Mesenchymal stem cell (in vitro differentiated cells and primary cell): ENCODE data around the gene TTLL11.

Source experiments
- DNase-seq: peaks from one replicate; pipeline ENCODE4 v3.0.0-alpha.2; 2013
- H2AFZ ChIP-seq: one replicate; pipeline ENCODE4 v1.6.1; 2013; ENCODE audit warnings: low read depth, mild to moderate bottlenecking, control low read depth, inconsistent platforms, low read length, moderate library complexity
- H2AK5ac ChIP-seq: 2 replicates; pipeline ENCODE4 v1.6.1; 2013; ENCODE audit warnings: low read length, moderate library complexity, mild to moderate bottlenecking, inconsistent platforms; ENCODE audit not compliant: severe bottlenecking
- H2BK120ac ChIP-seq: one replicate; pipeline ENCODE4 v1.6.1; 2013; ENCODE audit warnings: low read depth, mild to moderate bottlenecking, inconsistent platforms, low read length, moderate library complexity
- H2BK12ac ChIP-seq, 2 experiments: one replicate each; pipeline ENCODE4 v1.6.1; 2013; ENCODE audit warnings: inconsistent platforms in 2 of 2, low read length in 2 of 2, mild to moderate bottlenecking in 2 of 2, moderate library complexity in 2 of 2, control low read depth in 1 of 2
- H2BK15ac ChIP-seq: one replicate; pipeline ENCODE4 v1.6.1; 2013; ENCODE audit warnings: mild to moderate bottlenecking, low read depth, inconsistent platforms; ENCODE audit not compliant: poor library complexity, severe bottlenecking
- H2BK5ac ChIP-seq: 2 replicates; pipeline ENCODE4 v1.6.1; 2013; ENCODE audit warnings: low read depth, mild to moderate bottlenecking, low read length, control low read depth, inconsistent platforms; ENCODE audit not compliant: poor library complexity, severe bottlenecking
- H3K14ac ChIP-seq, 2 experiments: one replicate each; pipeline ENCODE4 v1.6.1; 2013; ENCODE audit warnings: inconsistent platforms in 2 of 2, low read length in 2 of 2, control low read depth in 1 of 2, mild to moderate bottlenecking in 1 of 2, moderate library complexity in 1 of 2
- H3K18ac ChIP-seq, 2 experiments: one replicate each; pipeline ENCODE4 v1.6.1; 2013; ENCODE audit warnings: inconsistent platforms in 2 of 2, low read length in 2 of 2, control low read depth in 1 of 2, low read depth in 1 of 2, mild to moderate bottlenecking in 1 of 2
- H3K23ac ChIP-seq, 2 experiments: one replicate each; pipeline ENCODE4 v1.6.1; 2013; ENCODE audit warnings: inconsistent platforms in 2 of 2, low read length in 2 of 2, mild to moderate bottlenecking in 2 of 2, moderate library complexity in 2 of 2, control low read depth in 1 of 2
- H3K27ac ChIP-seq: 2 replicates; pipeline ENCODE4 v1.5.1; 2013; ENCODE audit warnings: mild to moderate bottlenecking, moderate library complexity, low read length, control low read depth, inconsistent platforms; ENCODE audit not compliant: poor library complexity, severe bottlenecking
- H3K27me3 ChIP-seq, 2 experiments: 2 replicates each; pipeline versions ENCODE4 v1.6.1 to v1.7.0; 2013; ENCODE audit warnings: low read length in 2 of 2, mild to moderate bottlenecking in 2 of 2, moderate library complexity in 2 of 2, control low read depth in 1 of 2, inconsistent platforms in 1 of 2; ENCODE audit not compliant: control insufficient read depth in 1 of 2, insufficient read depth in 1 of 2
- H3K36me3 ChIP-seq, 2 experiments: 2 replicates each; pipeline versions ENCODE4 v1.6.1 to v1.7.0; 2013; ENCODE audit warnings: low read length in 2 of 2, control low read depth in 1 of 2, inconsistent platforms in 1 of 2, low read depth in 1 of 2, mild to moderate bottlenecking in 1 of 2; ENCODE audit not compliant: insufficient read depth in 2 of 2, control insufficient read depth in 1 of 2
- H3K4ac ChIP-seq, 2 experiments: one replicate each; pipeline ENCODE4 v1.6.1; 2013; ENCODE audit warnings: inconsistent platforms in 2 of 2, low read length in 2 of 2, mild to moderate bottlenecking in 2 of 2, moderate library complexity in 2 of 2, control low read depth in 1 of 2, low read depth in 1 of 2
- H3K4me1 ChIP-seq: 2 replicates; pipeline ENCODE4 v1.6.1; 2013; ENCODE audit warnings: low read depth, low read length, control low read depth; ENCODE audit not compliant: control insufficient read depth, insufficient read depth
- H3K4me2 ChIP-seq: 2 replicates; pipeline ENCODE4 v1.6.1; 2013; ENCODE audit warnings: low read length, mild to moderate bottlenecking, inconsistent platforms; ENCODE audit not compliant: poor library complexity, severe bottlenecking
- H3K4me3 ChIP-seq, 2 experiments: 2 replicates each; pipeline versions ENCODE4 v1.5.1 to v1.7.0; 2013; ENCODE audit warnings: low read length in 2 of 2, mild to moderate bottlenecking in 2 of 2, control low read depth in 1 of 2, low read depth in 1 of 2; ENCODE audit not compliant: insufficient read depth in 1 of 2
- H3K79me1 ChIP-seq: replicated peaks from 2 replicates; pipeline ENCODE4 v1.6.1; 2013; ENCODE audit warnings: mild to moderate bottlenecking, control low read depth, low read length, inconsistent platforms; ENCODE audit not compliant: poor library complexity, severe bottlenecking
- H3K9ac ChIP-seq: 2 replicates; pipeline ENCODE4 v1.7.0; 2013; ENCODE audit warnings: mild to moderate bottlenecking, low read length, moderate library complexity
- H3K9me3 ChIP-seq: 2 replicates; pipeline ENCODE4 v1.7.0; 2013; ENCODE audit warnings: mild to moderate bottlenecking, low read length; ENCODE audit not compliant: control insufficient read depth
- H4K8ac ChIP-seq: one replicate; pipeline ENCODE4 v1.6.1; 2013; ENCODE audit warnings: inconsistent platforms, mild to moderate bottlenecking, low read length, moderate library complexity
- H4K91ac ChIP-seq: one replicate; pipeline ENCODE4 v1.6.1; 2013; ENCODE audit warnings: mild to moderate bottlenecking, low read length, inconsistent platforms
- WGBS: methylation state at CpG from one replicate; pipeline ENCODE4 v1.1.7; 2013; ENCODE audit warnings: mixed read lengths; 5-methylcytosine and 5-hydroxymethylcytosine counted together

TTLL11 gene

GRCh38 chr9:121857928-121858327 is 235.2 kb downstream of the TTLL11 start:
- Histone ChIP-seq H2BK120ac (no peak overlapping the region), H3K9me3 (no peaks in the 10 kb centered on the region), H3K79me1 (no peaks in the 10 kb centered on the region), H3K27me3 (peaks cover 0 to 12% of the 10 kb centered on the region in 2 experiments), H3K4me3 (no peak overlapping the region), H2BK12ac (no peak overlapping the region), H3K14ac (no peak overlapping the region), H2AFZ (no peak overlapping the region), H2BK5ac (no peak overlapping the region), H3K4me2 (no peak overlapping the region), H3K18ac (no peak overlapping the region), H2AK5ac (no peak overlapping the region), H3K4ac (no peak overlapping the region), H3K27ac (no peak overlapping the region), H3K23ac (no peak overlapping the region), H3K36me3 (no peaks in the 10 kb centered on the region), H4K8ac (no peak overlapping the region), H4K91ac (no peak overlapping the region), H3K4me1 (peaks cover 17% of the 10 kb centered on the region), H3K9ac (no peak overlapping the region), H2BK15ac (no peak overlapping the region)
- 81% methylated on average over 9 of the region's 9 CpGs for WGBS
- DNase-seq: no peak

DNA sequence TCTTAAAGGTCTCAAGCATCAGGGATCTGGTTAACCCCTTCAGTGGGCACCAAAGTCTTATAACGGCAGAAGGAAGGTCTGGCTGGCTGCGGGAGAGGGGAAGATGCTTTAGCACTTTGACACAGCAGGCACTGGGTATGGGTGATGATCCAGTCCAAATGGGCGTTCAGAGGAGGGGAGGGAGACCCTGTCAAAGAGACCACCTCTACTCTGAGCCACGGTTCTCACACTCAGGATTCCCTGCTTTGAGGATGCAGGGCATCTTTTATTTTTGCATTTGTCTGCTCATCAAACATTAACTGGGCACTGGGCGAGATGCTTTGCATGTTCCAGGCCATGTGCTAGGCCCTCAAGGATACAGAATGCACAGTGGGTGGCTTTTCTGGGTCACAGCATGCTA is 237.6 kb downstream of the TTLL11 start:
- no peak overlapping the region for H4K8ac ChIP-seq
- H3K18ac ChIP-seq: no peak overlapping the region
- no peak overlapping the region for H4K91ac ChIP-seq
- no peak overlapping the region for H3K14ac ChIP-seq
- H3K27me3 ChIP-seq: peaks cover 0 to 11% of the 10 kb centered on the region in 2 experiments
- WGBS: 74% methylated on average over 5 of the region's 5 CpGs
- H3K9ac ChIP-seq: no peak overlapping the region
- H2AFZ ChIP-seq: no peak overlapping the region
- no peaks in the 10 kb centered on the region for H3K79me1 ChIP-seq
- no peak overlapping the region for H2AK5ac ChIP-seq
- no peak overlapping the region for H3K4me3 ChIP-seq
- no peak overlapping the region for H2BK120ac ChIP-seq
- H3K27ac ChIP-seq: no peak overlapping the region
- DNase-seq: no peak
- H3K23ac ChIP-seq: no peak overlapping the region
- no peaks in the 10 kb centered on the region for H3K9me3 ChIP-seq
- no peaks in the 10 kb centered on the region for H3K36me3 ChIP-seq
- peaks cover 8% of the 10 kb centered on the region for H3K4me1 ChIP-seq
- no peak overlapping the region for H3K4me2 ChIP-seq
- H3K4ac ChIP-seq: no peak overlapping the region
- no peak overlapping the region for H2BK15ac ChIP-seq
- no peak overlapping the region for H2BK5ac ChIP-seq
- H2BK12ac ChIP-seq: no peak overlapping the region

GRCh38 chr9:121853617-121854395 is 239.3 kb downstream of the TTLL11 start:
- Histone ChIP-seq H4K91ac (no peak overlapping the region), H3K4ac (no peak overlapping the region), H2BK12ac (no peak overlapping the region), H3K18ac (no peak overlapping the region), H2BK5ac (no peak overlapping the region), H3K4me2 (no peak overlapping the region), H3K36me3 (no peaks in the 10 kb centered on the region), H2BK120ac (no peak overlapping the region), H3K4me3 (no peak overlapping the region), H3K9ac (no peak overlapping the region), H2AFZ (no peak overlapping the region), H2AK5ac (no peak overlapping the region), H3K9me3 (peaks cover 7% of the 10 kb centered on the region), H3K23ac (no peak overlapping the region), H4K8ac (no peak overlapping the region), H3K4me1 (peaks cover 5% of the 10 kb centered on the region), H2BK15ac (peak overlapping the region; percentile 26), H3K79me1 (no peaks in the 10 kb centered on the region), H3K14ac (peak overlapping the region in 1 of 2 experiments; percentile 26), H3K27ac (no peak overlapping the region), H3K27me3 (peaks cover 0 to 5% of the 10 kb centered on the region in 2 experiments)
- DNase-seq: no peak
- WGBS: 88% methylated on average over 10 of the region's 11 CpGs

GRCh38 chr9:121852651-121853616 is 240.2 kb downstream of the TTLL11 start:
- Histone ChIP-seq H4K8ac (no peak overlapping the region), H3K23ac (no peak overlapping the region), H3K14ac (no peak overlapping the region), H3K4ac (no peak overlapping the region), H3K79me1 (no peaks in the 10 kb centered on the region), H3K4me3 (peak overlapping the region in 1 of 2 experiments; percentile 27), H3K9me3 (peaks cover 11% of the 10 kb centered on the region), H4K91ac (no peak overlapping the region), H3K27ac (no peak overlapping the region), H2BK15ac (no peak overlapping the region), H2AFZ (no peak overlapping the region), H2AK5ac (no peak overlapping the region), H3K9ac (no peak overlapping the region), H3K27me3 (peaks cover 0 to 5% of the 10 kb centered on the region in 2 experiments), H2BK120ac (no peak overlapping the region), H3K18ac (no peak overlapping the region), H3K4me2 (no peak overlapping the region), H3K4me1 (peaks cover 5% of the 10 kb centered on the region), H2BK5ac (no peak overlapping the region), H2BK12ac (no peak overlapping the region), H3K36me3 (no peaks in the 10 kb centered on the region)
- no peak for DNase-seq
- 92% methylated on average over 26 of the region's 29 CpGs for WGBS
